D721Med (cell line): Measurements from ENCODE around the gene HOXD9.

ENCODE experiments used
- DNase-seq: peaks from one replicate; pipeline ENCODE4 v3.0.0; 2011; ENCODE audit warnings: low spot score; ENCODE audit not compliant: insufficient read length
- FAIRE-seq: peaks from 2 replicates; lab custom pipeline; 2011; peaks lifted over from hg19 to GRCh38; lab: Jason Lieb, UNC
- CTCF ChIP-seq: IDR thresholded peaks from 2 replicates; pipeline ENCODE4 v1.5.1; 2012; ENCODE audit warnings: mild to moderate bottlenecking, control low read depth; ENCODE audit not compliant: insufficient read depth; ENCODE audit errors: missing control alignments

Gene HOXD9

DNA sequence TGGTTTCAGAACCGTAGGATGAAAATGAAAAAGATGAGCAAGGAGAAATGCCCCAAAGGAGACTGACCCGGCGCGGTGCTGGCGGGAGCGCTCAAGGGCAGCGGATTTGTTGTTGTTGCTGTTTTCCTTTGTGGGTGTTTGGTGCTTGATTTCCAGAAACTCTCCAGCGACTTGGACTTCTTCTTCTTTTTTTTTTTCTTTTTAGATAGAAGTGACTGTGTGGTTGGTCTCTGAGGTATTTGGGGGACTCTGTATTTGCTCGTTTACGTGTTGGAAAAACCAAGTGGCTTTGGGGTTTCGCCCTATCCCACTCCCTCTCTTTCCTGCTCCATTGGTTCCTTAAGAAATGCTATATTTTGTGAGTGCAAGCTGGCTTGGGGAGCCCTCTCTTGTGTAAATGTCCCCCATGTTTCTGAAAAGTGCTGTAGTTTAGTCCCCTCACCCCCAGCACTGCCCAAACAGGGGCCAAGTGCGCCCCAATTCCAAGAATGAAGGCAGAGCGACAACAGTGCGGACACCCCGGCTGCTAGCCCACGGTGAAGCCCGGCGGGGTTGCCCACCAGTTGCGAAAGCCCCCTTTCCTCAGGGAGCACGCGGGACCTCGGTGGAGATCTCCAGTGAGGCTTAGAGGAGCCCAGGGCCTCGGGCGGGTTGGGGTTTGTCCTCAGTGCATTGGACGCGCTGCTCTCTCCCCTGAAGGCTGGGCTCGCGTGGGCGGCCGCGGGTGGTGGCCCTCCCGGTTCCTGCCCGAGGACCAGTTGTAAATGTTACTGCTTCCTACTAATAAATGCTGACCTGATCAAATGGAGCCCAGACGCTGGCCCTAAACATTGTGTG is 1.8 kb downstream of the HOXD9 start:
- DNase-seq (no peak), FAIRE-seq (no peak)
- no peak for TF ChIP-seq CTCF

DNA sequence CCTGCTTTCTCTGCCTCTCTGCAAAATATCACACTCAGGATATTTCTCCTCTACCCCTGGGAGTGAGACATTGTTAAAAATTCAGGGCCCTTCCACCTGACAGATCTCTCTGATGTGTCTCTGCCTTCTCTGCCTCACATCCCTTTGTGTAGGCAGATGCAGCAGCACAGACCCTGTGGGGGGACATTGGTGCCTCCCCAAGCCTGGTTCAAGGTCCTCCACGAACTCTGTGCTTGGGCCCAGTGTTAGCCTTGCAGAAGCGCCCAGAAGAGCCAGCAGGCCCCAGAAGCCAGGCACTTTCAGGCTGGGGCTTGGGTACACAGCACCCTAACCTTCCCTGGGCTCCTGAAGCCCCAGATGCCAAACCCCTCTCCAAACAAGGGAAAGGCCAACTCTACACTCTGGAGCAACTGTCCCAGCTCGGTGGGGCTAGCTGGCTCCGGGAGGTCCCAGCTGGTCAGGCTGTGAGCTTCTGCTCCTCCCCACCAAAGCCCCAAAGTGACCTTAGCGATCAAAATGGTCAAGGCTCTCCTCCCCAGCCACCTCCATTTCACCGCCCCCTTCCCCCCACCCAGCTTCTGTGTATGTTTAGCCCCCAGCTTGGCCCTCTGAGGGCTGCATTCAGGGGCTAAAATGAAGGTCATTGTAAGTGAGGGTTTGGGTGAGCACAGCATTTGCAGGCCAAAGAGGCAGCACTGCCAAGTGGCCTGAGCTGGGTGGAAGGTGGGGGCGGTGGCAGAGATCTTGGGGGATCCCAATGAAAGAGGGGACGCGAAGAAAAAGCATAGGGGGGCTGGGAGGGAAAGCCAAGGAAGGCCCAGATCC is 2.6 kb downstream of the HOXD9 start:
- DNase-seq (no peak), FAIRE-seq (no peak)
- TF ChIP-seq CTCF, result no peak

DNA sequence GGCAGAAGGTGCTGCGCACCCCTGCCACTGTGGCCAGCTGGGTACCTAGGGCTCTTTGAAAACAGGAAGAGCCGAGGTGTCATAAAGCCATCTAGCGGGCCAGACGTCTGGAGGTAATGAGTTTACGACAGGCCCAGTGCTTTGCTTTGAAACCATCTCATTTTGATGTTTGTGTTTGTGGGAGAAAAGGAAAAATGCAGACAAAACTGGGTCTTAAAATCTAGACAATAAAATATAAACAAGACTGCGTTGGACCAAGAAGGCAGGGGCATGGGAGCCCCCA is 3.2 kb downstream of the HOXD9 start:
- TF ChIP-seq CTCF, result no peak
- no peak for FAIRE-seq
- no peak for DNase-seq

GRCh38 chr2:176126929-176127773 is 4.6 kb downstream of the HOXD9 start:
- DNase-seq (no peak), FAIRE-seq (no peak)
- peak; percentile 86 for TF ChIP-seq CTCF

- TF ChIP-seq CTCF, result no peak
- no peak for FAIRE-seq
- DNase-seq, result no peak
Observed at GRCh38 chr2:176127774-176128072, 5.2 kb downstream of the HOXD9 start.

DNA sequence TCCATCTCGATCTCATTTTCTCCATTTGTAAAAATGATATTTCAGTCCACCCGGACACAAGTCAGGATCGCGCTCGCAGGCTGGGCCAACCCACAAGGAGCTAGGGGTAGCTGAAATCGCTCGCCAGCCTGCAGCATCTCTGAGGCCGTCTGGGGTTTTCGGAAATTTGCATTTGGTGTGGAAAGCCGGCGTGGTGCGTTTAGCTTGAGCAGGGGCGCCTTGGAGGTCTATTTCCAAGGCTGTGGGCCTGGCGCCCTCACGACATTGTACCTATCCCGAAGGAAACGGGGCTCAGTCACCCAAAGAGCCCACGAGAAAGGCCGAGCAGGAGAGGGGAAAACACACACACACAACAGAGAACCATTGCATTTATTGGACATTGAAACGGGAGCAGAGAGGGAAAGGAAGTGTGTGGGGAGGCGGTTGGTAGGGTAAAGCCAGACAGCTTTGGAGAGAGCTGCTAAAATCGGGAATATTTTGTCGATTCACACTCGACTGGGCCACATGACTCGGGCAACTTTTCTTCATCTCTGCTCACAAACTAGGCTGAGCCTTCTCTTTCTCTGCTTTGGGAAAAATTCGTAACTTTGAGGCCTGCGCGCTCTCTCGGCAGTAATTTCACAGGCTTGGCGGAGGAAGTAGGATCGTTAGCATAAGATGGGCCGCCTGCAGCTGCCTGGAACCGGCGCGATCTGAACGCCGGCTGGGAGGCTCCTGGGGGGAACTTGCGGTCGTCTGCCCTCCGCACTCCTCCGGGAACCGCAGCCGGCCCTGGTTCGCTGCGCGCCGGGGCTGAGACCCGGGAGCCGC is 5.9 kb downstream of the HOXD9 start:
- no peak for TF ChIP-seq CTCF
- no peak for FAIRE-seq
- DNase-seq, result no peak
